Astrocyte of the cerebellum (primary cell): ENCODE measurements around the gene NSG2.

Source experiments
- DNase-seq: peaks from one replicate; pipeline ENCODE4 v3.0.0-alpha.2; 2011; ENCODE audit warnings: low read depth
- H3K4me3 ChIP-seq: 2 replicates; pipeline ENCODE4 v1.5.1; 2011; ENCODE audit warnings: mild to moderate bottlenecking, low read depth, low read length, moderate library complexity
- in situ Hi-C: cut with HindIII; loops from 2 replicates; pipeline ENCODE4 v1.10.0; 2017; ENCODE audit warnings: low sequenced_read_pairs
- TF ChIP-seq, protein P1 (sequence below): IDR thresholded peaks from 2 replicates; pipeline ENCODE4 v1.5.1; 2012; ENCODE audit warnings: low read length, low read depth, moderate library complexity, mild to moderate bottlenecking; ENCODE audit errors: missing control alignments

The NSG2 gene

DNA sequence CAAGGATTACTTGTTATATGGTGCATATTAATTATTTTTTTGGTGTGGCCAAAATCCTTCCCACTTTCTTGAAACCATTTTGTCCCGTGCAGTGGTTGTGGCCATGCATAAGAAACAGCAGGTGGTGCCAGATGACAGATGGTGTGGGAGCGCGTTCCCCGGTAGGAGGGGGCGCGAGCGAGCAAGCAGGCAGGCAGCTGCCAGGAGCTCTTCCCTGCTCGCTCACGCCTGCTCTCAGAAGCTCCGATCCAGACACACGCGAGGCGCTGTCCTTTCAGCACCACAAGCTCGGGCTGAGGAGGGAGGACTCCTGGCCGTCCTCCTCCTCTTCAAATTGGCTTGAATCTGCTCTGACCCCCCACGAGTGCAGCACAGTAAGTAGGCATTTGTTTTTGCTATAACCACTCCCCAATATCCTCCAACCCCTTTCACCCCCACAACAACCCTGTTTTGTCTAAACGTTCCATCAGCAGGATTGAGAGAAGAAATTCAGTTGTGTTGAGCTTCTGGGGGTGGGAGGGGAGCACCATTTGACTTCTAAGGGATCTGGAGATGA is at the start of gene NSG2:
NSG2 (plus strand) TSS at position 237 of the 556 bp plus-strand sequence. CDS start 1,050 bp downstream, outside the sequence.
- TF ChIP-seq, protein P1, sequence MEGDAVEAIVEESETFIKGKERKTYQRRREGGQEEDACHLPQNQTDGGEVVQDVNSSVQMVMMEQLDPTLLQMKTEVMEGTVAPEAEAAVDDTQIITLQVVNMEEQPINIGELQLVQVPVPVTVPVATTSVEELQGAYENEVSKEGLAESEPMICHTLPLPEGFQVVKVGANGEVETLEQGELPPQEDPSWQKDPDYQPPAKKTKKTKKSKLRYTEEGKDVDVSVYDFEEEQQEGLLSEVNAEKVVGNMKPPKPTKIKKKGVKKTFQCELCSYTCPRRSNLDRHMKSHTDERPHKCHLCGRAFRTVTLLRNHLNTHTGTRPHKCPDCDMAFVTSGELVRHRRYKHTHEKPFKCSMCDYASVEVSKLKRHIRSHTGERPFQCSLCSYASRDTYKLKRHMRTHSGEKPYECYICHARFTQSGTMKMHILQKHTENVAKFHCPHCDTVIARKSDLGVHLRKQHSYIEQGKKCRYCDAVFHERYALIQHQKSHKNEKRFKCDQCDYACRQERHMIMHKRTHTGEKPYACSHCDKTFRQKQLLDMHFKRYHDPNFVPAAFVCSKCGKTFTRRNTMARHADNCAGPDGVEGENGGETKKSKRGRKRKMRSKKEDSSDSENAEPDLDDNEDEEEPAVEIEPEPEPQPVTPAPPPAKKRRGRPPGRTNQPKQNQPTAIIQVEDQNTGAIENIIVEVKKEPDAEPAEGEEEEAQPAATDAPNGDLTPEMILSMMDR = peak; percentile 93
- DNase-seq = peak; percentile 94
- in situ Hi-C loops = loop anchor here (25.0 kb wide), 1 partner anchor 267 kb away; no protein-coding TSS in a partner anchor
- no peak within 1 kb of the TSS for H3K4me3 ChIP-seq

DNA sequence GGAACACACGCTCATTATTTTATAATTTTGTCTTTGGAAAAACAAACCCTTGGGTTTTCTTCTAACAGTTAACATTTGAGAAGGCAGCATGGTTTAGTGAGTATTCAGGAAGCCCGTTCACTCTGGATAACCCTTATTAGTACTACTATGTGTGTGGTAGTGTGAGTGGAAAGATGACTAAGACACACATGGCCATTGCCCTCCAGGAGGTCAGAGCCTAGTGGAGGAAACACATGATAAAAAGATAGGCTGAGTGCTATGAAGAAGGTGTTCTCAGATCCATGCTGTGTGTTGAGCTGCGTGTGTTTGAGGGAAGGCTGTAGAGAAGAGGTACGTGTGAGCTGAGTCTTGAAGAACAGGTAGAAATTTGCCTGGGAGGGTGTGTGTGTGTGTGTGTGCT is 48.2 kb upstream of the NSG2 start:
- no peak for DNase-seq
- TF ChIP-seq, protein P1 = no peak
- in situ Hi-C loops = no loop called here

DNA sequence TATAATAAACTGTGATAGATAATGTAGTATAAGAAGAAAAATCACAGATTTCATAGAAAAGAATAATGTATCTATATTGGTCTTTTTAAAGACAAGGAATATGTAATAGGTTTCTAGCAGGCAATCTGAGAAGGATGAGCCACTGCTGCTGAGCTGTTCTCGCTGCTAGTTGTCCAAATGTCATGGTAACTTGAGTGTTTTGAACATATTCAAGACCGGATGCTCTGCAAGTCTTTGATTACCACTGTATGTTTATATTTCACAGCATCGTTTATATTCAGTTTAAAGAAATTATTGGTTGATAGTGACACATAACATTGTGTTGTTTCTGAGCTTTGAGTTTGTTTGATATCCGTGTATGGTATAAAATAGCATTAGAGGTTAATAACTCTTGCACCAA is 47.0 kb upstream of the NSG2 start:
- DNase-seq = no peak
- in situ Hi-C loops = no loop called here

More for the DNA sequence above, 48.2 kb upstream of the NSG2 start:
- H3K4me3 ChIP-seq = no peak overlapping the region

DNA sequence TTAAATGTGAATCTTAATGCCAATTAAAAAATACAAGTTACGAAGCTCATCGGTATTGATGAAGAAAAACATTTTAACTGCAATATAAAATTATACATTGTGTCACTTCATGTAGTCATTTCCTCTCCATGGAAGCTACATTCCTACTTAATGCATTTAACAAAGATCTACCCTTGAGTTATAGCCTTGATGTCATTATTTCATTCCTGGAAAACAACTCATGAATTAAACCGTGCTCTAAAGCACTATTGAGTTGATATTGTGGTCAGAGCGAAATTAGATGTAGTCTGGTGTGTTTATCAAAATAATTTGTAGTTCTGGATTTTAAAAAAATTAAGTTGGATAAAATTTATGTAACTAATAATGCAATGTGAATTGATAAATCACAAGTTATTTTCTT is 45.4 kb upstream of the NSG2 start:
- DNase-seq = no peak
- no peak overlapping the region for H3K4me3 ChIP-seq
- TF ChIP-seq, protein P1 = no peak
- in situ Hi-C loops = no loop called here

More for the DNA sequence above, 47.0 kb upstream of the NSG2 start:
- H3K4me3 ChIP-seq = no peak overlapping the region
- TF ChIP-seq, protein P1 = no peak

DNA sequence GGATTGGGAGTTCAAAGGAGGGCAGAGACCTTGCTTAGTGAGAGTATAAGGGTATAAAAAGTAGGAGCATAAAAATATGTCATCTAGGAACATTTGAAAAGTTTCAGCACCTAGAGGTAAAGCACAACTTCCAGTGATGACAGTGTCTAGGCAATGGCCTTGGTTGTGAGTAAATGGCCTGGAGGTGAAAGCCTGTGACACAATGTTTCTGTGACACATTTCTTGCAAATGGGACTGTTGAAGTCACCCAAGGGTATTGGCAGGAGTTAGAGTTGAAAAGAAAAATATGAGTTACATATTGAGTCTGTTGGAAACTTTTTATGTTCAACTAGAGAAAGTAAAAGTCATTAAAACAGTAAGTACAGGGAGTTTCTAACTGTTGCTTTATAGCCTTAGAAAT is 41.7 kb upstream of the NSG2 start:
- TF ChIP-seq, protein P1 = no peak
- in situ Hi-C loops = no loop called here
- no peak overlapping the region for H3K4me3 ChIP-seq
- DNase-seq = no peak

DNA sequence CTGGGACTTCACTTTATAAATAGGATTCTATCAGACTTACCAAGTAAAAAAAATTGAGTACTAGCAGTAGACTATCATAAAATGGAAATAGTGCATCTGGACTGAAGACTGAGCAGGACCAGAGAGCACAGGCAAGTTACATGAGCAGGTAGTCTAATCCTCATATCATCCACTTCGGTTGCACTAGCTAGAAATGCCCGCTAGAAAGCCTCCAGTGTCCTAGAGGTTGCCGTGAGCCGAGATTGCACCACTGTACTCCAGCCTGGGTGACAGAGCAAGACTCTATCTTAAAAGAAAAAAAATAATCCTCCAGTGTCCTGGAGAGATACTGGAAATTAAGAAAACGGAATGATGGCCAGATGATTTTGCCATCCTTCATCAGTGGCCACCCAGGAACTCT is 36.6 kb upstream of the NSG2 start:
- no peak overlapping the region for H3K4me3 ChIP-seq
- no peak for DNase-seq
- TF ChIP-seq, protein P1 = no peak
- in situ Hi-C loops = no loop called here
